ENCODE data around the gene UMODL1. TPM values are rescaled to one million over a fixed set of nuclear protein-coding genes. Genes with fewer than 3 reads are reported as not detected.
"Not testable (repeated sequence)": the region's sequence is repeated elsewhere in the genome, so short reads cannot be mapped to it uniquely, and the experiment has no call there.

The UMODL1 gene
- total RNA-seq, 1 donor from 2014 or later = not detected

GRCh38 chr21:42180001-42180400 lies 108.9 kb downstream of the UMODL1 start:
- FAIRE-seq; DNase-seq (ENCODE audit: low spot score in 2 of 2): not testable (repeated sequence)

- no peak for DNase-seq (ENCODE audit: low spot score in 2 of 2)
- no peak for FAIRE-seq
Observed at GRCh38 chr21:42182713-42183371, 111.7 kb downstream of the UMODL1 start.

- FAIRE-seq = no peak
- no peak for DNase-seq (ENCODE audit: low spot score in 2 of 2)
Observed at GRCh38 chr21:42183374-42184266, 112.5 kb downstream of the UMODL1 start.

- FAIRE-seq = no peak
Observed at GRCh38 chr21:42186591-42186990, 115.5 kb downstream of the UMODL1 start.

GRCh38 chr21:42187976-42188653 lies 117.0 kb downstream of the UMODL1 start:
- DNase-seq (ENCODE audit: low spot score in 2 of 2) (no peak), FAIRE-seq (no peak)

More at GRCh38 chr21:42186591-42186990, 115.5 kb downstream of the UMODL1 start:
- DNase-seq (ENCODE audit: low spot score in 2 of 2) = no peak

GRCh38 chr21:42188663-42189062 lies 117.5 kb downstream of the UMODL1 start:
- no peak for FAIRE-seq
- no peak for DNase-seq (ENCODE audit: low spot score in 2 of 2)

- DNase-seq (ENCODE audit: low spot score in 2 of 2) (no peak), FAIRE-seq (no peak)
Observed at GRCh38 chr21:42189431-42189830, 118.3 kb downstream of the UMODL1 start.

GRCh38 chr21:42189860-42190485 lies 118.9 kb downstream of the UMODL1 start:
- FAIRE-seq = no peak

GRCh38 chr21:42190486-42190863 lies 119.4 kb downstream of the UMODL1 start:
- FAIRE-seq (no peak), DNase-seq (ENCODE audit: low spot score in 2 of 2) (peak; percentile 34 to 39)

More at GRCh38 chr21:42189860-42190485, 118.9 kb downstream of the UMODL1 start:
- no peak for DNase-seq (ENCODE audit: low spot score in 2 of 2)

GRCh38 chr21:42191064-42191463 lies 119.9 kb downstream of the UMODL1 start:
- DNase-seq (ENCODE audit: low spot score in 2 of 2) (no peak), FAIRE-seq (no peak)

- no peak for FAIRE-seq
- DNase-seq (ENCODE audit: low spot score in 2 of 2) = no peak
Observed at GRCh38 chr21:42191696-42192595, 120.8 kb downstream of the UMODL1 start.

Other genes starting within 250 kb of the UMODL1 start
- 6.9 TPM for gene PRDM15, start 192.0 kb upstream of the UMODL1 start, total RNA-seq
- gene C2CD2, start 117.3 kb upstream of the UMODL1 start, total RNA-seq = 9.4 TPM
- 11.8 TPM for gene ZBTB21, start 61.0 kb upstream of the UMODL1 start, total RNA-seq
- 13.0 TPM for gene ABCG1, start 147.8 kb downstream of the UMODL1 start, total RNA-seq
- gene TFF3, start 244.1 kb downstream of the UMODL1 start, total RNA-seq = not detected

Measured in frontal cortex (tissue), 4 donors.